Umbilical cord (tissue), 2 donors: Measurements from ENCODE around the gene HSPH1. TPM values are rescaled to one million over a fixed set of nuclear protein-coding genes. Genes with fewer than 3 reads are reported as not detected.

ENCODE experiments used
- DNase-seq: peaks from one replicate; pipeline ENCODE4 v3.0.0-alpha.2; 2015; ENCODE audit warnings: low spot score
- total RNA-seq: library from RNA; depleted of rRNA; stranded (reverse); fragments of >200 nt; gene quantifications from one replicate; pipeline ENCODE4 v1.2.3, GENCODE V29; 2014; ENCODE audit warnings: low replicate concordance; ENCODE audit not compliant: insufficient read depth

The HSPH1 gene
- total RNA-seq: 13.2 TPM

DNA sequence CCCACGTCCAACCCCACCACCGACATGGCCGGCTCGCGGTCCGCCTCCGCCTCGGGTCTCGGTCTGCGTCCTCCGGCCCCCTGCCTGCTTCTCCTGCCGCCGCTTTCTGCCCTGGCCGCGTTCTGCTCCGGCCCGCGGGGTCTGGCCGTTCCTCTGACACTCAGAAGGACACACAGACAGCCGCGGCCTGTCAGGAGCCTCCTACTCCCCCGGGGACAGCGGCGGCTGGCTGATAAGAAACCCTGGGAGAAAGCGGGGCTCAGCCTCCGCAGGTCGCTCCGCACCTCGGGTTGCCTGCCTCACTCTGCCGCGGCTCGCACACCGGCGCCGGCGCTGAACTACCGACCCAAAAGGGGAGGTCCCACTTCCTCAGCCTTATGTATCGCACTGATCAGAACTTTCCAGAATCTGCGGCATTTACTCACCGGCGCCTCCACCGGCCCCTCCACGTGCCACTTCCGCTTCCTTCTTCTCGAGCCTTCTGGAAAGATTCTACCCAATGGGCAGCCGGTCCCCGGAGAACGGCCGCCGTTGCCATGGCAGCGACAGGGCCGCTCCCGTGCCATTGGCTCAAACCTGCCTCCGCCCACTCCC is at the start of gene HSPH1:
HSPH1 (minus strand) TSS at position 348 of the 594 bp plus-strand sequence; CDS start at position 26, 322 bp downstream.
- peak; percentile 99 for DNase-seq

DNA sequence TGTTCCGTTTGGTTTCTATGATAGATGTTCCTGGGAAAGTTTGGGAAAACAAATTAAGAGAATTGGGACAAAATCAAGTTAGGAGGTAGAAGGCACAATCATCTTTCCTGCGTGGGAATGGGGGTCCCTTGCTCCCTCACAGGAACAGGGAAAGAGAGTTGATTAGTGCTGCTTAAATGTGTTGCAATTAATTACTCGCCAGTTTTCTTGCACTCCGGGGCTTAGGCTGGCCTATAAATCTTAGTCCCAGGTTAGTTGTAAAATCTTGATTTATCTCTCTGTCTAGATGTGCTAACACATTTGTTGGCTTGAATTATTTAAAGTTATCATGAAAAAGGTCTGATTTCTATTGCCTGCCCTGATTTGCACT is 48.1 kb upstream of the HSPH1 start:
- DNase-seq: no peak

DNA sequence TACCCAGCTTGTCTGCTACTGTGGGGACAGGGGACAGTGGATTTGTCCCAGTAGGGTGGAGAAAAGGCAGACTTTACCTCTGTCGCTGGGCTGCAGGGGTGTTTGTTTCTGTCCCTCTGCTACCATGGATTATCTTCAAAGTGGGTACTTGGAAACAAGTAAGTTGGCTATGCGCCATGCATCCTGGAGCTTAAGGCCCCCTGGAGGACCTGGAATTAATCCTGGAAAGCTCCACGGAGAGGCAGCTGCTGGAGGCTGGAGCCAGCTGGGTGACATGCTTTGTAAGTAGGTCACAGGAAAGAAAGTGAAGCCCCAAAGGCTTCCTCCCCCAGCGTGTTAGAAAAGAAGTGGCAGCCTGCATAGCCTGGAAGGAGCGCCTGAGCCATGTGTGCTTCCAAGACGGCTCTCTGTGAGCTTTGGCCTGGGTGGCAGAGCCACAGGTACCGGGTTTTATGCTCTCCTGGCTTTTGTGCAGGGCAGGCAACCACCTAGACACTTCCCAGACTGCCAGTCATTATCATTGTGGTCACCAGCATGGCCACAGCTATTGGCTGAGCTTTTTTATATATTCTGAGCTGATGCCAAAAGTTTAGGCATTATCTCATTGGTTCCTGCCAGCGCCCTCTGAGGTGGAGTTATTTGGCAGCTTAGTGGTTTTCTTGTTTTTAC is 47.6 kb upstream of the HSPH1 start:
- DNase-seq: peak; percentile 68

DNA sequence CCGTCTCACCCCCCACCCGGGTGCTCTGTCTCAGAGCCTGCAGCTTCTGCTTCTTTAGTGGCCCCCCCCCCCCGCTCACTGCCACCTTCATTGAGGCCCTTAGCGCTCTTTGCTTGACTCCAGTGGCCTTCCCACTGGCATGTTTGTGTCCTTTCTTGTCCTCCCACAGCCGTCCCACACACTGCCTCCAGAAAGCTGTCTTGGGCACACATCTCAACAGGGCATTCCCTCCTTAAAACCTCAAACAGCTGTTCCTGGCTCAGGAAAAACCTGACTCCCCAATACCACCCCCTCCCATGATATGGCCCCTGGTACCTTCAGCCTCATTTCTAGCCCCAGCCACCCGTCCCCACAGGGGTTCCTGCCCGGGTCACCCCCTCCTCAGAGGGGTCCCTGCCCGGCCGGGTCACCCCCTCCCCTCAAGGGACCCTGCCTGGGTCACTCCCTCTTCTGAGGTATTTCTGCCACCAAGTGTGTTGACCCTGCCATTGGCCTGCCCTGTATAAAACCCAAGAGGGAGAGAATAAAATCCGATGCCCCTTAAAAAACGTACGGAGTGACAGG is 46.9 kb upstream of the HSPH1 start:
- no peak for DNase-seq

DNA sequence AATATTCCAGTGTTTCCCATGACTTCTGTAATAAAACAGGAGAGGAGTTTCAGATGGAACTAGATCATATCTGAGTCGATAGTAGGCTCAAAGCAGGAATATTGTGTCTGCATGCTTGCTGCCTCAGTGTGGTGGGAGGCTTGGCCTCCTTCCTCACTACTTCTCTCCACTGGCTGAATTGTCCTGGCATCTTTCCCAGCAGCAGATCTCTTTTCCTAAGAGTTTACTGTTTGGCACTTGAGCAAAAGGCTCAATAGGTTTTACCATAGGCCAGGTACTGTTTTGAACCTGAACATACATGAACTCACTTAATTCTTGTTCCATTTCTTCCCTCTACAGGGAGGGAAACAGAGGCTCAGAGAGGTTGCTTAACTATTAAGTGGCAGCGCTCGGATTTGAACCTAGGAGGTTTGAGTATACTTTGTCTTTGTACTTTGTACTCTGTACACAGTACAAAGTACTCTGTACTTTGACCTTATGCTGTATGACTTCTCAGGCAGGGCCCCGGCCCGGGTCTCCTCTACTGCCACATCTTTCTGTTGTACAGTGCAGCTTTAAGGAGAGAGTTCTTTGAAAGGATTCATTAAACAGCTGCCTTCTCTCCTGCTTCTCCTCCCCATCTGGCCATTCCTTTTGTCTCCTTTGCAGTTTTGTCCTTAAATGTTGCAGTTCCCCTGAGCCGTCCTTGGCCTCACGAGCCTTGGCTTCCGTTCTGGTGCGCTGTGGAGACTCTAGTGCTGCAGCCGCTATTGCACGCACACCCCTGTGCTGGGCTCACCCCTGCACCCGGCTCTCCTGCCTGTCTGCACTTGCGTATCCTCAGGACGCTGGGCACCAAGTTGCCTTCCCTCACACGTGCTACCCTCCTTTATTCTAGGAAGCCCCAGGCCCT is 46.2 kb upstream of the HSPH1 start:
- DNase-seq: peak; percentile 80

DNA sequence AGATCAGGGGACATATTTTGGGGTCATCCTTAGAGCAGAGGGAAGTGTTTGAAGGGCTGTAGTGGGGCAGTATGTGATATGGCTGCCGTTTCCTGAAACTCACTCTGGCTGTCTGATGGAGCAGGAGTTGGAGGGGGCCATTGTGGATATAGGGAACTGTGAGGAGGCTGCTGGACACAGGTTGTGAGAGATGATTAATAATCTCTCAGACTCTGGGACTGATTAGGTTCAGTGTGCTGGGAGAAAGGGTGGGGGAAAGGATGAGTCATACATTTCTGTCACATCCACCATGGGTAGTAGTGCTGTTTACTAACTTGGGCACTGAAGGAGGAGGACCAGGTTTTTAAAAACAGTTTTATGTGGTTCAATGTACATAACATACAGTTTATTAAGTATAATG is 42.9 kb upstream of the HSPH1 start:
- DNase-seq: peak; percentile 16

DNA sequence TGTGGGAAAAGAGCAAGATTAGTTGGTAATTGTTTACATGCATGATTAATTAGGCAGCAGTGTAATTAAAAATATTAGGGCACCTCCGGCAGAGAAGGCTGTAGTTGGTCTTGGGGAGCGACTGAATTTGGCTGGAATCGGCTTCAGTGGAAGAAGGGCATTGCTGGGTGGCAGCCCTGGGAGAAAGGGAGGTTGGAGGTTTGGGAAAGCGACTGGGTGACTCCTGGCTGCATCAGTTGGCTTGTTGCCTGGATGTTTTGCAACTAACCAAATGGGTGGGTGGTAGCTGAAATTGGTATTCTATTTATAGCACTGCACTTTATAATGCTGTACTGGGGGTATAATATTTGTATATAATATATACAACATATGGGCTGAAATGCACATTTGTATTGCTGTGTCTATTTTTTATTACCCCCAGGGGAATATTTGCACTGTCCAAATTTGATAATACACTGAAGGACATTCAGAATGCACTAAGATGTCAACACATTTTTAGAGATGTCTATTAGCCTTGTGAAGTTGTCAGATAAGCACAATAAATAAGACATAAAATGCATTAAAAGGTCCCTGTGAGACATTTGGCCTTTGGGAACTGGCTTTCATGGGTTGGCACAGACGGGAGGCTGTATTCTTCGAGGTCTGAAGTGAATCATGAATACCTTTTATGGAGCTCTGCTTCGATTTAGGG is 39.8 kb upstream of the HSPH1 start:
- DNase-seq: peak; percentile 12

DNA sequence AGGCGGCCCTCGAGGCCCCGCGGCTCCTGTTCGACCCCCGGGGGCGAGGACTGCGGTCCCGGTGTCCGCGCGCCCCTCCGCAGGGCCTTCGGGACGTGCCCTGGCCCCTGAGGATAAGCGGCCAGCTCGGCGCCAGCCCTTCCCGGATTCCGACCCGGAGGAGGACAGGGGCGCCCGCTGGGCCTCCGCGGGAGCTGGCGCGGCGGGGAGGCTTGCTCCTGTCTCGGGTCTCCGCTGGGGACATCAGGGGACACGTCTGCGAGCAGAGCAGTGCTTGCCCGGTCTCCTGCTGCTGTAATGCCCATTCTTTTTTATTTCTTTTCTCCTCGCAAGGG is 38.9 kb upstream of the HSPH1 start:
- DNase-seq: peak; percentile 57

DNA sequence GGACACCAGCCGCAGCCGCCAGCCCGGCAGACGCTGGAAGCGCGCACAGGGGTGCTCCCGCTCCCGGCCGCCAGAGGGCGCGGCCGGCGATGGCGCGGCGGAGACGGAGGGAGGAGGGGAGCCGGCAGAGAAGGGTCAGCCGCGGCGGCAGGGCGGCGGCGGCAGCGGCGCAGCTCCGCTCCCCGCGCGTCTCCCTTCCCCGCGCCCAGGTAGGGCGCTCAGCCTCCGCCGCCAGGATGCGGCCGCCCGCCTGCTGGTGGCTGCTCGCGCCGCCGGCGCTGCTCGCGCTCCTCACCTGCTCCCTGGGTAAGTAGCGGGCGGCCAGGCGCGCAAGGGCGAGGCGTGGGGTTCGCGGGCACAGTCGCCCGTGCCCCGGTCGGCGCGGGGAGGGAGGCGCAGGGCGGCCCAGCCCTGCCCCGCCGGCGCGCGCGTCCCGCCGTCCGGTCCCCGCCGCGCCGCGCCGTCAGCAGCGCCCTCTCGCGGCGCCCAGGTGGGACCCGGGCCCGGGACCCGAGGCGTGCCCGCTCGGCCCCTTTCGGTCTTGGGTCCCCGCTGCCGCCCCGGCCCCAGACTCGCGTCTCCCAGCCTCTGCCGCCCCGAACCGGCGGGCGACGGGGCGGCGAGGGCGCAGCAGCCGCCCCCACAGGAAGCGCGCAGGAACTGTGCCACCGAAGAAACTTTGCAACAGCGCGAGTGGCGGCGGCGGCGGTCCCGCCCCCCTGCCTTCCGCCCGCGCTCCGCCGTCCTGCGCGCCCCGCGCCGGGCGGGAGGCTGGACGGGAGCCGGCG is 38.3 kb upstream of the HSPH1 start, which contains the start of gene B3GLCT:
B3GLCT (plus strand) TSS at position 127 of the 788 bp plus-strand sequence; CDS start at position 237, 110 bp downstream.
- peak; percentile 83 for DNase-seq

DNA sequence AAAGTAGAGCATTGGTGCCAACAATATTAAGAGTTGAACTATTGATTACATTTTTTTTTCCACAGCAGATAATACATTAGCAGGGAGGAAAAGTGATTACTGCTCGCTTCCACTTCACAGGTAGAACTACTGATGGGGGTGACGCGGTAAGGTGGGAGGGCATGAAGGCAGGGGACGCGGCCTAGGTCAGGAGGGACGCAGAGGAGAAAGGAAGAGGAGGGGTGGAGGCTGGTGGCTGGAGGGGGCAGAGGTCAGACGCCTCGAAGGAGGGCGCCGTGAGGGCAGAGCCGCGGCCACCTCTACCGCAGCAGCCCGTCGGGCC is 37.8 kb upstream of the HSPH1 start:
- DNase-seq: no peak

DNA sequence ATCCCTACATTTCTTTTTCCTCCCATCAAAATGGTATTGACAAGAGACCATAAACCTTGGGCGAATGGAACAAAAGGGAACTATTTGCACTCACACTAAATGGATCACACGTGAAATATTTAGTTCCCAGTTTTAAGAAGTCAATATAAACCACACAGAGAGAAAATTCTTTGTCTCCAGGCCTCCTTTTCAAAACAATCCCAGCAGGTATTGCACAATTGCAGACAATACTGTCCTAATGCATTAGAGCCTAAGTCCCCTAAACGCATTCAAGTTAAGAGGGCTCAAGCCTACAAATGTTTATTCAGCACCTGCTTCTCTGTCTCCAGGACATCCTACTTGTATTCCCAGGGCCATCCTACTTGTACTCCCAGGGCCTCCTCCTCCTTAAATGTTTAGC is 36.8 kb upstream of the HSPH1 start:
- no peak for DNase-seq

DNA sequence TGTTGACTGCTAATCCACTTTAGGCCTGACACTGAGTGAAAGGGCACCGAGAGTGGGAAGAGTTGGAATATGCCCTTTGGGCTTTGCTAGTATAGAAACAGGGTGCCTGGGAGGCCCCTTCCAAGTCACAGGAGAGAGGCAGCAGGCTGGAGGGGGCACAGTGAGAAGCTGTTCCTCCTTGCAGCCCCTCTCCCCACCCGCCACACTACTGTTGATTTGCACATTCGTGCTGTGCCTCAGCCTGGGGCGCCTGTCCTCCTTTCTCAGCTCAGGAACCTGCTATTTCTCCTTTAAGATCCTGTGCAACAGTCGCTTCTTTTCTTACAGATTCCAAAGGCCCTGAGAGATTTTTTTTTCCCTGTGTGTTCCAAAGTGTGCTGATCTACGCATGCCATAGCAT is 35.3 kb upstream of the HSPH1 start:
- DNase-seq: no peak

DNA sequence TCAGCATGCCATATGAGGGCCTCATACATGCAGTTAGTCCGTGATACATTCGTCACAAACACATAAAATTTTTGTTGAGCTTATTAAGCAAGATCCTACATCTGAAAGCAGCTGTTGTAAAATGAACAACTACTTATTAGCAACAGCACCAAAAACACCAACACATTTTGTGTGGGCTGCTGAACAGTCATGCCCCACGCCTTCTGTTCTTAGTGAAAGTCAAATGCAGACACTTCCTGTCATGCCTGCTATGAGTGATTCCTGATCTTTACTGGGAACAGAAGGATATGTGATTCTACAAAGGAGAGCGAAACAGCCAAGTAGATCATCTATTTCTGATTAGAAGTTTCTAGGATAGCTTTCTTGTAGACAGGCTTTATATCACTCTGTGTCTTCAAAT is 33.9 kb upstream of the HSPH1 start:
- no peak for DNase-seq

DNA sequence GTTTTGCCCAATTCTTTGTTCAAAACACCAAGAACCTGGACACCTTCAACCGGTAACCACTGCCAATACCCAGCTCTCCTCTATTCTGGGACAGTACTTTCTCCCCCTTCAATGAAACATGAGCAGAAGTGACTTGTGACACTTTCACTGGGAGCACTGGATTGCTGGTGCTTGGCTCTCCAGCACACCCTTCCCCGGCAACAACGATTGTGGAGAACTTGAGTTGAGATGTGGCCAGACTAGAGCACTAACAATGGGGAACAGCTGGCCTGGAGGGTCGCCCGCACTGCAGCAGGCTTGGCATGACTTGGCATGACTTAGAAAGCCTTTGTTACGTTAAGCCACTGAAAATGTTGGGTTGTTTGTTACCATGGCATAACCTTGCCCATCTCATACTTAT is 30.6 kb upstream of the HSPH1 start:
- no peak for DNase-seq

DNA sequence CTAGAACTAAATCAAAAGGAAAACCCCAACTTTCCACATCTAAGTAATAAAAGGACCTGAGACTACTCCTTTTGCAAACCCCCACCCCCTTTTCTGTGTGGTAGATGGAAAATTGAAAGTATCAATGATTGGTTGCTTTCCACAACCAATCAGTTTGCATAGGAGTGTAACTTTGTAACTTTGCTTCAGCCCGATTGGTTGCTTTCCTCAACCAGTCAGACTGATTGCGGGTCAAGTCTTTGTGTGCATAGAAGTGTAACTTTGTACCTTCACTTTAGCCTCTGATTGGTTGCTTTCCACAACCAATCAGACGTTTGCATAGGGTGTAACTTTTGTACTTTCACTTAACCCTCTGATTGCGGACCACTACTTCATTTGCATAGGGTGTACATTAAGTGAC is 30.0 kb upstream of the HSPH1 start:
- DNase-seq: no peak

DNA sequence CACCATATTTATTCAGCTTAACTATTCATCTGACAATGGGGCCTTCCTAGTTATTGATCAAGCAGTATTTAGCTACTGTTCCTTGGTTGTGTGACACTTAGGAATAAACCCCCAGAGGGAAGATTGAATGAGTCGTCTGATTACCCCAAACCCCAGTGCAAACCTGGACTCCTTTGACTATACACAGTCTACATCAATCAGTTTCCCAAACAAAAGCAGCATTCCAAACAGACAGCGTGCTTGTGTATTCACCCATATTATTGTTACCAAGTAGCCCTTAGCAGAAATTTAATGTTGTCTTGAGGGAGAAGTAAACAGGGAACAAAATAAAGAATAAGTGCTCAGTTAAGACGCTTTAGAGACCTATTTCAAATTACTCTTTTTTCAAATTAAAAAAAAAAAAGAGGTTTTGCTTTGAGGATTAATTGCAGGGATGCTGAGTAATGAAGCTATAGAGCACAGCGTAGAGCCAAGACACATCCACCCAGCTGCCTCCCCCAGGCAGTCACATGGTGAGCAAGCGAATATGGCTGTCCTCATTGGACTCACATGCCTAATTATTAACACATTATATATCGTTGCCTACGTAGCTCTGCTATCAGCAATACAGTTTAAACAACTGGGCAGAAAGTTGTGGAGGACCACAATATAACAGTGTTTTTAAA is 23.4 kb upstream of the HSPH1 start:
- DNase-seq: no peak

DNA sequence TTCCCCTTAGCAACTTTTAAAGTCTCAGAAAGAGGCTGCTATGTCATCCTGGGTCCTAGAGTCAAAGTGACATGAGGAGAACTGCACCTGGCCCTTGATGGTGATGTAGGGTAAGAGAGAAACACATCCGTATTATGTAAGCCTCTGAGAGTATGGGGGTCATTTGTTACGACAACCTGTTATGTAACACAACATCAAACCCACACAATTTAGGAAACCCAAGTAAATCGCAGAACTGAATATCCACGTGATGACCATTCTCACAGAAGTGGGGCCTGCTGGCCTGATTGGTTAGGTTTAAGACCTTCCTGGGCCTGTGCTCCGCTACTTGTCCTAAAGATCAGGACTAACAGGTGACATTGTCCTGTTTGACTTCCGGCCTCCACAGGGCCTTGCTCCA is 22.7 kb upstream of the HSPH1 start:
- no peak for DNase-seq

DNA sequence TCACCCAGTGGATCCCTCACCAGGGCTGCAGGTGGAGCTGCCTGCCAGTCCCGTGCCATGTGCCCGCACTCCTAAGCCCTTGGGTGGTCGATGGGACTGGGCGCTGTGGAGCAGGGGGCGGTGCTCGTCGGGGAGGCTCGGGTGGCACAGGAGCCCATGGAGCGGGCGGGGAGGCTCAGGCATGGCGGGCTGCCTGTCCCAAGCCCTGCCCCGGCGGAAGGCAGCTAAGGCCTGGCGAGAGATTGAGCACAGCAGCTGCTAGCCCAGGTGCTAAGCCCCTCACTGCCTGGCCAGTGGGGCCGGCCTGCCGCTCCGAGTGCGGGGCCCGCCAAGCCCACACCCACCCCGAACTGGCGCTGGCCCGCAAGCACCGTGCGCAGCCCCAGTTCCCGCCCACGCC is 21.3 kb upstream of the HSPH1 start:
- DNase-seq: no peak

DNA sequence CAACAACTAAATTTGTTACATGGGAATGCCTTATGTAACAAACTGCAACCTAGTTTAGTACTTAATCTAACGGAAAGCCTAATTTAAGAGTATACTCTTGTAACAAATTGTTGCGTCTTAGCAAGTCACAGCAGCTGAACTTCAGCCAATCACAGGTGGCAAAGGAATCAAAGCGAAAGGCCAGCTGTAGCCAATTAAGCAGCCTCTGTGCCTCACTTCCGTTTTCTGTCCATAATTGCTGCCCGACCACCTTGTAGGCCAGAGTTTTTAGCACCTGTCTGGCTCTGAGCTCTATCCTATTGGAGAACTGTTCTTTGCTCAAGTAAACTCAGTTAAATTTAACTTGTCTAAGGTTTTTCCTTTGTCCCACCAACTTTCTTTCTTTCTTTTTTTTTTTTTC is 18.1 kb upstream of the HSPH1 start:
- no peak for DNase-seq

DNA sequence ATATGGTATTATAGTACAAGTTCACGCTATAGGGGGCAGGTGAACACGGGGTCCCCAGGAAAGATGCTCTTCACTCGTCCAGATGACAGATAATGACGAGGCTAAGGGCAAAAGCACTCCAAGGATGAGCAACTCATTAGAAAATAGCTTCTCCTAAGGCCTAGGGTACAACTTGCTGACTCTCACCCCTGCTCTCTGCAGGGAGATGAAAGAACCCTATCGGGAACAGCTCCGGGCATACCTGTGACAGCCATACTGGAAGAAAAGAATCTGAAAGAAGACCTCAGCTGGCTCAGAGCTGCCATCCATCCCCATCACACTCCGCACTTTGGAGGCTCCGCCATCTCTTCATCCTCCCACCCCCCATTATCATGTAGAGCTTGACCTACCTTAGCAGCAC is 17.5 kb upstream of the HSPH1 start:
- no peak for DNase-seq
